WTC11 (cell line): ENCODE results near the gene GRID2. TPM values are rescaled to one million over a fixed set of nuclear protein-coding genes. Genes with fewer than 3 reads are reported as not detected.

Experiments
- ATAC-seq: fragments of 200-7000 bp; cut with Tn5 transposase; 2 replicates; pipeline ENCODE4 v1.10.0; 2021; ENCODE audit warnings: mild to moderate bottlenecking, moderate library complexity
- CTCF ChIA-PET: fragments of 300-600 bp; sonication (Branson Sonifier 250); formaldehyde crosslinking; loops from one replicate; lab custom pipeline; 2021; ENCODE audit warnings: antibody characterized with exemption; lab: Charles Lee
- POLR2A ChIA-PET: fragments of 350-600 bp; sonication (Branson Sonifier 250); formaldehyde crosslinking; loops from one replicate; lab custom pipeline; 2021; ENCODE audit warnings: antibody characterized with exemption; lab: Charles Lee
- DNase-seq: peaks from one replicate; pipeline ENCODE4 v3.0.0; 2021; ENCODE audit warnings: low spot score
- H3K27ac Mint-ChIP-seq: 2 replicates; pipeline ENCODE4 v1.8.0; 2021; ENCODE audit warnings: mixed read lengths
- H3K27me3 Mint-ChIP-seq: 2 replicates; pipeline ENCODE4 v1.8.0; 2021; ENCODE audit warnings: low read depth, mild to moderate bottlenecking, moderate library complexity, mixed read lengths
- H3K36me3 Mint-ChIP-seq: 2 replicates; pipeline ENCODE4 v1.8.0; 2021; ENCODE audit warnings: mixed read lengths
- H3K4me1 Mint-ChIP-seq: 2 replicates; pipeline ENCODE4 v1.8.0; 2022; ENCODE audit warnings: mixed read lengths
- H3K4me3 Mint-ChIP-seq: 2 replicates; pipeline ENCODE4 v1.8.0; 2021; ENCODE audit warnings: mild to moderate bottlenecking, moderate library complexity, mixed read lengths
- H3K9me3 Mint-ChIP-seq: 2 replicates; pipeline ENCODE4 v1.8.0; 2021; ENCODE audit warnings: mixed read lengths
- FOXK1 ChIP-seq: sonication (generic); formaldehyde crosslinking; IDR thresholded peaks from 2 replicates; pipeline ENCODE4 v1.8.0; 2022; ENCODE audit warnings: mild to moderate bottlenecking, moderate library complexity, missing genetic modification reagents
- IRF2 ChIP-seq: sonication (generic); formaldehyde crosslinking; IDR thresholded peaks from 2 replicates; pipeline ENCODE4 v1.8.0; 2022; ENCODE audit warnings: low read depth, missing genetic modification reagents, borderline replicate concordance
- JAZF1 ChIP-seq: fragments of 250-450 bp; sonication (Bioruptor Pico); IDR thresholded peaks from 2 replicates; pipeline ENCODE4 v1.9.0; 2021; ENCODE audit warnings: moderate library complexity, mild to moderate bottlenecking, inconsistent platforms
- JUN ChIP-seq: sonication (generic); formaldehyde crosslinking; IDR thresholded peaks from 2 replicates; pipeline ENCODE4 v1.8.0; 2023; ENCODE audit warnings: mild to moderate bottlenecking, missing genetic modification reagents
- SMAD3 ChIP-seq: sonication (generic); formaldehyde crosslinking; IDR thresholded peaks from 2 replicates; pipeline ENCODE4 v1.8.0; 2022; ENCODE audit warnings: missing genetic modification reagents, mild to moderate bottlenecking, borderline replicate concordance
- SOX15 ChIP-seq: fragments of 250-450 bp; sonication (Bioruptor Pico); IDR thresholded peaks from 2 replicates; pipeline ENCODE4 v1.9.0; 2021; ENCODE audit warnings: mild to moderate bottlenecking
- SP1 ChIP-seq: sonication (generic); formaldehyde crosslinking; conservative IDR thresholded peaks from 2 replicates; pipeline ENCODE4 v1.8.1; 2022; ENCODE audit warnings: missing genetic modification reagents
- TEAD4 ChIP-seq: sonication (generic); formaldehyde crosslinking; IDR thresholded peaks from 2 replicates; pipeline ENCODE4 v1.8.0; 2022; ENCODE audit warnings: mild to moderate bottlenecking, missing genetic modification reagents
- TP53 ChIP-seq: sonication (generic); formaldehyde crosslinking; IDR thresholded peaks from 2 replicates; pipeline ENCODE4 v1.8.1; 2023; ENCODE audit warnings: mild to moderate bottlenecking, missing genetic modification reagents
- ZNF317 ChIP-seq: sonication (generic); formaldehyde crosslinking; IDR thresholded peaks from 2 replicates; pipeline ENCODE4 v1.8.1; 2023; ENCODE audit warnings: low read depth, mild to moderate bottlenecking, moderate library complexity, missing genetic modification reagents, borderline replicate concordance
- ZNF396 ChIP-seq: fragments of 250-450 bp; sonication (Bioruptor Pico); IDR thresholded peaks from 2 replicates; pipeline ENCODE4 v1.8.0; 2021; ENCODE audit warnings: mild to moderate bottlenecking, moderate library complexity, borderline replicate concordance
- total RNA-seq: library from RNA; stranded (reverse); gene quantifications from 3 replicates; pipeline ENCODE4 v1.2.3, GENCODE V29; 2021
- TF ChIP-seq, protein P1 (sequence below): fragments of 250-450 bp; sonication (Bioruptor Pico); IDR thresholded peaks from 2 replicates; pipeline ENCODE4 v2.1.2; 2022; ENCODE audit warnings: mild to moderate bottlenecking, moderate library complexity
- TF ChIP-seq, protein P2 (sequence below): fragments of 250-450 bp; sonication (Bioruptor Pico); IDR thresholded peaks from 2 replicates; pipeline ENCODE4 v1.9.0; 2021; ENCODE audit warnings: mild to moderate bottlenecking, borderline replicate concordance
- TF ChIP-seq, protein P3 (sequence below): sonication (generic); formaldehyde crosslinking; IDR thresholded peaks from 2 replicates; pipeline ENCODE4 v1.8.0; 2023; ENCODE audit warnings: mild to moderate bottlenecking, missing genetic modification reagents
- TF ChIP-seq, protein P4 (sequence below): sonication (generic); formaldehyde crosslinking; conservative IDR thresholded peaks from 2 replicates; pipeline ENCODE4 v1.8.1; 2023; ENCODE audit warnings: mild to moderate bottlenecking, low read depth, missing genetic modification reagents, moderate library complexity
- TF ChIP-seq, protein P5 (sequence below): fragments of 250-450 bp; sonication (Bioruptor Pico); IDR thresholded peaks from 2 replicates; pipeline ENCODE4 v1.8.0; 2021; ENCODE audit warnings: mild to moderate bottlenecking

GRID2 gene
- total RNA-seq, 1 experiment from 2014 or later: 26.8 TPM

DNA sequence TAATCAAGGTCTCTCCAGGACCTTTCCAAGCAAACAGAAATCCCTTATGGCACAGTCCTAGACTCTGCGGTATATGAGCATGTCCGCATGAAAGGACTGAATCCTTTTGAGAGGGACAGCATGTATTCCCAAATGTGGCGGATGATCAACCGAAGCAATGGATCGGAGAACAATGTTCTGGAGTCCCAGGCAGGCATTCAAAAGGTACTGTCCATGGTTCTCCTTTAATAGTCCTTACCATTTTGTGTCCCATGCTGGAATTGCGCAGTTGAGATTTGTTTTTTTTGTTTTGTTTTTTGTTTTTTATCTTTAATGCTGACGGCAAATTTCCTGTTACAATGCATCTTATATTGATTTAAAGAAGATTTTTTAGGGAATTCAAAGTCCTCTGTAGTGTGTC is 1211.4 kb downstream of the GRID2 start:
- Mint-ChIP-seq H3K4me3 (no peak overlapping the region), H3K4me1 (no peaks in the 10 kb centered on the region), H3K36me3 (no peaks in the 10 kb centered on the region), H3K9me3 (no peaks in the 10 kb centered on the region), H3K27ac (no peak overlapping the region), H3K27me3 (no peaks in the 10 kb centered on the region)
- TF ChIP-seq JAZF1 (CRISPR knock-in tag) (no peak), SMAD3 (CRISPR knock-in tag) (no peak), SOX15 (CRISPR knock-in tag) (no peak), IRF2 (CRISPR knock-in tag) (no peak), ZNF396 (CRISPR knock-in tag) (no peak), SP1 (CRISPR knock-in tag) (no peak), ZNF317 (CRISPR knock-in tag) (no peak), TP53 (CRISPR knock-in tag) (no peak), TEAD4 (CRISPR knock-in tag) (no peak), FOXK1 (CRISPR knock-in tag) (no peak), JUN (CRISPR knock-in tag) (no peak)
- TF ChIP-seq, protein P1, sequence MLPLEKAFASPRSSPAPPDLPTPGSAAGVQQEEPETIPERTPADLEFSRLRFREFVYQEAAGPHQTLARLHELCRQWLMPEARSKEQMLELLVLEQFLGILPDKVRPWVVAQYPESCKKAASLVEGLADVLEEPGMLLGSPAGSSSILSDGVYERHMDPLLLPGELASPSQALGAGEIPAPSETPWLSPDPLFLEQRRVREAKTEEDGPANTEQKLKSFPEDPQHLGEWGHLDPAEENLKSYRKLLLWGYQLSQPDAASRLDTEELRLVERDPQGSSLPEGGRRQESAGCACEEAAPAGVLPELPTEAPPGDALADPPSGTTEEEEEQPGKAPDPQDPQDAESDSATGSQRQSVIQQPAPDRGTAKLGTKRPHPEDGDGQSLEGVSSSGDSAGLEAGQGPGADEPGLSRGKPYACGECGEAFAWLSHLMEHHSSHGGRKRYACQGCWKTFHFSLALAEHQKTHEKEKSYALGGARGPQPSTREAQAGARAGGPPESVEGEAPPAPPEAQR: no peak
- TF ChIP-seq, protein P2, sequence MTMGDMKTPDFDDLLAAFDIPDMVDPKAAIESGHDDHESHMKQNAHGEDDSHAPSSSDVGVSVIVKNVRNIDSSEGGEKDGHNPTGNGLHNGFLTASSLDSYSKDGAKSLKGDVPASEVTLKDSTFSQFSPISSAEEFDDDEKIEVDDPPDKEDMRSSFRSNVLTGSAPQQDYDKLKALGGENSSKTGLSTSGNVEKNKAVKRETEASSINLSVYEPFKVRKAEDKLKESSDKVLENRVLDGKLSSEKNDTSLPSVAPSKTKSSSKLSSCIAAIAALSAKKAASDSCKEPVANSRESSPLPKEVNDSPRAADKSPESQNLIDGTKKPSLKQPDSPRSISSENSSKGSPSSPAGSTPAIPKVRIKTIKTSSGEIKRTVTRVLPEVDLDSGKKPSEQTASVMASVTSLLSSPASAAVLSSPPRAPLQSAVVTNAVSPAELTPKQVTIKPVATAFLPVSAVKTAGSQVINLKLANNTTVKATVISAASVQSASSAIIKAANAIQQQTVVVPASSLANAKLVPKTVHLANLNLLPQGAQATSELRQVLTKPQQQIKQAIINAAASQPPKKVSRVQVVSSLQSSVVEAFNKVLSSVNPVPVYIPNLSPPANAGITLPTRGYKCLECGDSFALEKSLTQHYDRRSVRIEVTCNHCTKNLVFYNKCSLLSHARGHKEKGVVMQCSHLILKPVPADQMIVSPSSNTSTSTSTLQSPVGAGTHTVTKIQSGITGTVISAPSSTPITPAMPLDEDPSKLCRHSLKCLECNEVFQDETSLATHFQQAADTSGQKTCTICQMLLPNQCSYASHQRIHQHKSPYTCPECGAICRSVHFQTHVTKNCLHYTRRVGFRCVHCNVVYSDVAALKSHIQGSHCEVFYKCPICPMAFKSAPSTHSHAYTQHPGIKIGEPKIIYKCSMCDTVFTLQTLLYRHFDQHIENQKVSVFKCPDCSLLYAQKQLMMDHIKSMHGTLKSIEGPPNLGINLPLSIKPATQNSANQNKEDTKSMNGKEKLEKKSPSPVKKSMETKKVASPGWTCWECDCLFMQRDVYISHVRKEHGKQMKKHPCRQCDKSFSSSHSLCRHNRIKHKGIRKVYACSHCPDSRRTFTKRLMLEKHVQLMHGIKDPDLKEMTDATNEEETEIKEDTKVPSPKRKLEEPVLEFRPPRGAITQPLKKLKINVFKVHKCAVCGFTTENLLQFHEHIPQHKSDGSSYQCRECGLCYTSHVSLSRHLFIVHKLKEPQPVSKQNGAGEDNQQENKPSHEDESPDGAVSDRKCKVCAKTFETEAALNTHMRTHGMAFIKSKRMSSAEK (CRISPR knock-in tag): no peak
- TF ChIP-seq, protein P3, sequence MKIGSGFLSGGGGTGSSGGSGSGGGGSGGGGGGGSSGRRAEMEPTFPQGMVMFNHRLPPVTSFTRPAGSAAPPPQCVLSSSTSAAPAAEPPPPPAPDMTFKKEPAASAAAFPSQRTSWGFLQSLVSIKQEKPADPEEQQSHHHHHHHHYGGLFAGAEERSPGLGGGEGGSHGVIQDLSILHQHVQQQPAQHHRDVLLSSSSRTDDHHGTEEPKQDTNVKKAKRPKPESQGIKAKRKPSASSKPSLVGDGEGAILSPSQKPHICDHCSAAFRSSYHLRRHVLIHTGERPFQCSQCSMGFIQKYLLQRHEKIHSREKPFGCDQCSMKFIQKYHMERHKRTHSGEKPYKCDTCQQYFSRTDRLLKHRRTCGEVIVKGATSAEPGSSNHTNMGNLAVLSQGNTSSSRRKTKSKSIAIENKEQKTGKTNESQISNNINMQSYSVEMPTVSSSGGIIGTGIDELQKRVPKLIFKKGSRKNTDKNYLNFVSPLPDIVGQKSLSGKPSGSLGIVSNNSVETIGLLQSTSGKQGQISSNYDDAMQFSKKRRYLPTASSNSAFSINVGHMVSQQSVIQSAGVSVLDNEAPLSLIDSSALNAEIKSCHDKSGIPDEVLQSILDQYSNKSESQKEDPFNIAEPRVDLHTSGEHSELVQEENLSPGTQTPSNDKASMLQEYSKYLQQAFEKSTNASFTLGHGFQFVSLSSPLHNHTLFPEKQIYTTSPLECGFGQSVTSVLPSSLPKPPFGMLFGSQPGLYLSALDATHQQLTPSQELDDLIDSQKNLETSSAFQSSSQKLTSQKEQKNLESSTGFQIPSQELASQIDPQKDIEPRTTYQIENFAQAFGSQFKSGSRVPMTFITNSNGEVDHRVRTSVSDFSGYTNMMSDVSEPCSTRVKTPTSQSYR: no peak
- TF ChIP-seq, protein P4, sequence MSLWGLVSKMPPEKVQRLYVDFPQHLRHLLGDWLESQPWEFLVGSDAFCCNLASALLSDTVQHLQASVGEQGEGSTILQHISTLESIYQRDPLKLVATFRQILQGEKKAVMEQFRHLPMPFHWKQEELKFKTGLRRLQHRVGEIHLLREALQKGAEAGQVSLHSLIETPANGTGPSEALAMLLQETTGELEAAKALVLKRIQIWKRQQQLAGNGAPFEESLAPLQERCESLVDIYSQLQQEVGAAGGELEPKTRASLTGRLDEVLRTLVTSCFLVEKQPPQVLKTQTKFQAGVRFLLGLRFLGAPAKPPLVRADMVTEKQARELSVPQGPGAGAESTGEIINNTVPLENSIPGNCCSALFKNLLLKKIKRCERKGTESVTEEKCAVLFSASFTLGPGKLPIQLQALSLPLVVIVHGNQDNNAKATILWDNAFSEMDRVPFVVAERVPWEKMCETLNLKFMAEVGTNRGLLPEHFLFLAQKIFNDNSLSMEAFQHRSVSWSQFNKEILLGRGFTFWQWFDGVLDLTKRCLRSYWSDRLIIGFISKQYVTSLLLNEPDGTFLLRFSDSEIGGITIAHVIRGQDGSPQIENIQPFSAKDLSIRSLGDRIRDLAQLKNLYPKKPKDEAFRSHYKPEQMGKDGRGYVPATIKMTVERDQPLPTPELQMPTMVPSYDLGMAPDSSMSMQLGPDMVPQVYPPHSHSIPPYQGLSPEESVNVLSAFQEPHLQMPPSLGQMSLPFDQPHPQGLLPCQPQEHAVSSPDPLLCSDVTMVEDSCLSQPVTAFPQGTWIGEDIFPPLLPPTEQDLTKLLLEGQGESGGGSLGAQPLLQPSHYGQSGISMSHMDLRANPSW (CRISPR knock-in tag): no peak
- TF ChIP-seq, protein P5, sequence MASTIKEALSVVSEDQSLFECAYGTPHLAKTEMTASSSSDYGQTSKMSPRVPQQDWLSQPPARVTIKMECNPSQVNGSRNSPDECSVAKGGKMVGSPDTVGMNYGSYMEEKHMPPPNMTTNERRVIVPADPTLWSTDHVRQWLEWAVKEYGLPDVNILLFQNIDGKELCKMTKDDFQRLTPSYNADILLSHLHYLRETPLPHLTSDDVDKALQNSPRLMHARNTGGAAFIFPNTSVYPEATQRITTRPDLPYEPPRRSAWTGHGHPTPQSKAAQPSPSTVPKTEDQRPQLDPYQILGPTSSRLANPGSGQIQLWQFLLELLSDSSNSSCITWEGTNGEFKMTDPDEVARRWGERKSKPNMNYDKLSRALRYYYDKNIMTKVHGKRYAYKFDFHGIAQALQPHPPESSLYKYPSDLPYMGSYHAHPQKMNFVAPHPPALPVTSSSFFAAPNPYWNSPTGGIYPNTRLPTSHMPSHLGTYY: no peak
- DNase-seq (no peak), ATAC-seq (no peak)
- ChIA-PET CTCF (no interaction called here), POLR2A (no interaction called here)
